Stimulated activated CD8-positive, alpha-beta memory T cell treated with anti-CD3 and anti-CD28 coated beads, Interleukin-12 subunit alpha, Interleukin-12 subunit beta, amount 100 ng/mL, for 24 hours (primary cell): ENCODE results near the gene USP5.

ENCODE experiments used
- DNase-seq: peaks from one replicate; pipeline ENCODE4 v3.0.0-alpha.2; 2020; ENCODE audit errors: extremely low read depth

USP5 gene

DNA sequence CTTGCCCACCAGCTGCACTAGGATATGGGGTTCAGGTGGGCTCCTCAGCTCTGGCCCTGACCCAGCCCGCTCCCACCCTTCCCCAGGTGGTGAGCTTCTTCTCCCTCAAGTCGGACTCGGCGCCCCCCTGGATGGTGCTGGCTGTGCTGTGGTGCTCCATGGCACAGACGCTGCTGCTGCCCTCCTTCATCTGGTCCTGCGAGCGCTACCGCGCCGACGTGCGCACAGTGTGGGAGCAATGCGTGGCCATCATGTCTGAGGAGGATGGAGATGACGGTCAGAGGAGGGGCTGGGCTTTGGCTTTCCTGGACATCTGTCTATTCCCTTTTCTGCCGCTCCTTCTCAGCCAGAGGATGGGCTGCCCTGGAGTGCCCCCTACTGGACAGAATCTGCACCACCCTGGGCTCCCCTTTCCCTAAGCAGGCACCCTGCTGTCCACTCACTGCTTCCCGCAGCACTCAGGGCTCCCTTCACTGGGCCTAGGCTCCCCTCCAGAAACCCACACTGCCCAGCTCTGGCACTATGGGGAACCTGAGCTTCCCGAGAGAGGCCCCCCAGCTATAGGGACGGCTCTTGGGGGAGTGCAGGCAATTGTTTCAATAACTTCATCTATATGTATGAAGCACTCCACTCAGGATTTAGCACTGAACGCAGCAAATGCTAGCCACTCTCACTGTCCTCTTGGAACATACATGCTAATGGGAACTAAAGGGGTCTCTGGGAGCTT is 26.4 kb upstream of the USP5 start:
- DNase-seq = peak; percentile 40

DNA sequence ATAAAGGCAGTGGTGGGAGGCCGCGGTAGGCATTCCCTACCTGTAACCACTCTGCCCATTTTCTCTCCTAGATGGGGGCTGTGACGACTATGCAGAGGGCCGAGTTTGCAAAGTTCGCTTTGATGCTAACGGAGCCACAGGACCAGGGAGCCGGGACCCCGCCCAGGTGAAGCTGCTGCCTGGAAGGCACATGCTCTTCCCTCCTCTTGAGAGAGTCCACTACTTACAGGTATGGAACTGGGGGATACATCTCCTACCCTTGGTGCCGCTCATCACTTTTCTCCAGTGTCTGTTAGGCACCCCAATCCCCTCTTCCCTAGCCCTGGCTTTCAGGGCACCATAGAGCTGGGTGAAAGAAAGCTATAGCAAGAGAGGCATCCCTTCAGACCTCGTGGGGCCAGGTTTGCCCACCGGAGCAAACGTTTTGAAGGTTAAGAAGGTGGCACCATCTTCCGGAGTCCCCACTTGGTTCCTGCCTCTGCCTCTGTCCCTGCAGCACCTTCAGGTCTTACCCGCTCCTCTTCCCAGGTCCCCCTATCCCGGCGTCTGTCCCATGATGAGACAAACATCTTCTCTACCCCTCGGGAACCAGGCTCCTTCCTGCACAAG is 25.7 kb upstream of the USP5 start:
- no peak for DNase-seq

DNA sequence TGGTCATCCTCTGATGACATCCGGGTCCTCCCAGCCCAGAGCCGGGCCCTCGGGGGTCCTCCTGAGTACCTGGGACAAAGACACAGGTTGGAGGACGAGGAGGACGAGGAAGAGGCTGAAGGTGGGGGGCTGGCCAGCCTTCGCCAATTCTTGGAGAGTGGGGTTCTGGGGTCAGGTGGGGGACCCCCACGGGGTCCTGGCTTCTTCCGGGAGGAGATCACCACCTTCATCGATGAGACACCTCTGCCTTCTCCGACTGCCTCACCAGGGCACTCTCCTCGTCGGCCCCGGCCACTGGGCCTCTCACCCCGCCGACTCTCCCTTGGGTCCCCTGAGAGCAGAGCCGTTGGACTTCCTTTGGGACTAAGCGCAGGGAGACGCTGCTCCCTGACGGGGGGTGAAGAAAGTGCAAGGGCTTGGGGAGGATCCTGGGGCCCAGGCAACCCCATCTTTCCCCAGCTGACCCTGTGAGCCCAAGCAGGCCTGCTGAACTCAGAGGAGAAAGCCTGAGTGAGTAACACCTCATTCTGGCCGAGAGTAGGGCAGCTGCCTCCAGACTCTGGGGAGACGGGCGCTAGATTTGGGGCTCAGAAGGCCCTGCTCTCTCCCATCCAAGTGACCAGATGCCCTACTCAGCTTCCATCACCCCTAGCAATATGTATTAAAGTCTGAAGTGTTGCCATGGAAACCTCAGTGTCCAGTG is 25.1 kb upstream of the USP5 start:
- DNase-seq = no peak

DNA sequence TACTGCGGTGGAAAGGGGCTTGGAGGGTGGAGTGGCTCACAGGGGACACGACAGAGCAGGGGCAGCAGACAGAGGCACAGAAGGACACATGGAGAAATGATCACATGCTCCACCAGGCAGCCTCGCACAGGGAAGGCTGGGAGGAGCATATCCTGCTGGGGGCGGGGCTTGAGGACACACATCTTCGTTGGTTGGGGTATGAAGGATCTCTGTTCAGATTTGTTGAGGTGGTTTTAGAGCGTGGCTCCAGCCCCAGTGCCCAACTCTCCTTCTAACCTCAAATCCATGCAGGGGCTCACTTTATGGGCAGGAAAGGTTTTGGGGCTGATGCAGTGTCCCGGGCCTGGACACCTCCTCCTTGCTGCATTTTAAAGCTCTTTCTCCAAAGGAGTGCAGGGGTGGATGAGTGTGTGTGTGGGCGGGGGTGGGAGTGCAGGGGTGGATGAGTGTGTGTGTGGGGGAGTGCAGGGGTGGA is 24.5 kb upstream of the USP5 start:
- DNase-seq = no peak

DNA sequence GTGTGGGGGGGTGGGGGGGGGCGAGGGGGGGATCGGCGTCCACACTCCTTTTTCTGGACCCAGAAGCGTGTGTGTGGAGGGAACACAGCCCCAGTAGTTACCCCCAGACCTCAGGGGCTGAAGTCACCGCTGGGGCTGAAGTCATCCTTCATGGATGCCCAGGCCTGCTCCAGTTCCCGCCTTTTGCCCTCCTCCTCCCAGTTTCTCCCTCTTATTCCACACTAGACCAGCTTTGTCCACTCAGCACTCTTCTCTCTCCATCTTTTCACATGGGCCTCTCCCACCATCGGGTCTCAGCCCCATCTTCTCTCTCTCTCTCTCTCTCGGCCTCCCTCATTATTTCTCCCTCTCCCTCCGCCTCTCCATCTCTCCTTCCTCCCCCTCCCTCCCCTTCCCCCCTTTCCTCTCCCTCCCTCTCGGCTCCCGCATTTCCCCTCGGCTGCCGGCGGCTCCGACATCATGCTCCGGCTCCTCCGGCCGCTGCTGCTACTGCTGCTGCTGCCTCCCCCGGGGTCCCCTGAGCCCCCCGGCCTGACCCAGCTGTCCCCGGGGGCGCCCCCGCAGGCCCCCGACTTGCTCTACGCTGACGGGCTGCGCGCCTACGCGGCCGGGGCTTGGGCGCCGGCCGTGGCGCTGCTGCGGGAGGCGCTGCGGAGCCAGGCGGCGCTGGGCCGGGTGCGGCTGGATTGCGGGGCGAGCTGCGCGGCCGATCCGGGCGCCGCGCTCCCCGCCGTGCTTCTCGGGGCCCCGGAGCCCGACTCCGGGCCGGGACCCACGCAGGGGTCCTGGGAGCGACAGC is 23.8 kb upstream of the USP5 start, which contains the start of gene P3H3:
Gene P3H3, plus strand, starts transcription at position 426 of the 799 bp plus-strand sequence. Its CDS starts 34 bp downstream, at position 460.
- no peak for DNase-seq

DNA sequence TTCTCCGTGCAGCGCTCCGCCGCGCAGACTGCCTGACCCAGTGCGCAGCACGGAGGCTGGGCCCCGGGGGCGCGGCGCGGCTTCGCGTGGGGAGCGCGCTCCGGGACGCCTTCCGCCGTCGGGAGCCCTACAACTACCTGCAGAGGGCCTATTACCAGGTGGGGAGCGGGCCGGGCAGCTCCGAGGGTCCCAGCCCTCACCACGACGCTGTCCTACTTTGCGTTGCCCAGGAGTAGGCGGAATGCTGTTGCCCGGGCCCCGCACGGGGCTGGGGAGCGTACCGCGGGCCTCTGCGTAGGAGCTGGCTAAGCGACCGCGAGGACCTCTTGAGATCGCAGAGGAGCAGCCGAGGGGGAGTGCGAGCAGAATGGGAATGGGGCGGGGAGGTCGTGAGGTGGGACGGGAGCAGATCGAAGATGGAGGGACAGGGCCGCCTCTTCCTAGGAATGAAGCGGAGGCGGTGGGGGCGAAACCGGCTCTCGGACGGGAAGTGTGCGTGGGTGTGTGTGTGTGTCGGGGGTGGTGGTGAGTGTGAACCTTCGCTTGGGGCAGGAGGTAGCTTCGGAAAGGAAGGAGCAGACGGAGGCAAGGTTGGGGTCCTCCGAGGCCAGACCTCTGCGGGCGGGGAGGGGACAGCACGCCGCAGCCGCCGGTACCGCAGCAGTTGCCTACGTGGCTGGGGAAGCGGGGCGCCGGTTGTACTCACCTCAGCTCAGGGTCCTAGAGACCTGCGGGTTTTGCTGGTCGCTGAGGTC is 23.0 kb upstream of the USP5 start:
- no peak for DNase-seq

DNA sequence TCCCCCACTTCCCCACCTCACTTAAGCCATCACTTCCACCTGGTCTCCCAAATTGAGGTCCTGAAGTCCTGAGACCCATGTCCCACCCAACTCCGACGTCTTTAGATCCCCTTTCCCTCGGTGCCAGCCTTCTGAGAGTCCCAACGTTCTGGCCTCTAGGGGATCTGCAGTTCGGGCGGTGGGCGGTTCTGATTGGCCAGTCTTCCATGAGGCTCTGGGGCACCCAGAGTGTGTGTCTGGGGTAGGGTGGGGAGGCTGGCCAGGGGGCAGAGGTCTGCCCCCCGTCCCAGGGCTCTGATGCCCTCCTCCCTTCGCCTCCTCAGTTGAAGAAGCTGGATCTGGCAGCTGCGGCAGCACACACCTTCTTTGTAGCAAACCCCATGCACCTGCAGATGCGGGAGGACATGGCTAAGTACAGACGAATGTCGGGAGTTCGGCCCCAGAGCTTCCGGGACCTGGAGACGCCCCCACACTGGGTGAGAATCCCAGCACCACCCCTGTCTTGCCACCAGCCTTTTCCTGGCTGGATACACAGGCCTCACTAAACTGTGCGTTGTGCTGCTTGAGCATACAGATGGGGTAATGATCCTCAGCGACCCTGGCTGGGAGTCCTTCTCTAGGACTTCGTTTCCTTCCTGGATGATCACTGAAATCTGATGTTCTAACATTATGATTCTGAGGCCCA is 22.3 kb upstream of the USP5 start:
- DNase-seq = no peak

DNA sequence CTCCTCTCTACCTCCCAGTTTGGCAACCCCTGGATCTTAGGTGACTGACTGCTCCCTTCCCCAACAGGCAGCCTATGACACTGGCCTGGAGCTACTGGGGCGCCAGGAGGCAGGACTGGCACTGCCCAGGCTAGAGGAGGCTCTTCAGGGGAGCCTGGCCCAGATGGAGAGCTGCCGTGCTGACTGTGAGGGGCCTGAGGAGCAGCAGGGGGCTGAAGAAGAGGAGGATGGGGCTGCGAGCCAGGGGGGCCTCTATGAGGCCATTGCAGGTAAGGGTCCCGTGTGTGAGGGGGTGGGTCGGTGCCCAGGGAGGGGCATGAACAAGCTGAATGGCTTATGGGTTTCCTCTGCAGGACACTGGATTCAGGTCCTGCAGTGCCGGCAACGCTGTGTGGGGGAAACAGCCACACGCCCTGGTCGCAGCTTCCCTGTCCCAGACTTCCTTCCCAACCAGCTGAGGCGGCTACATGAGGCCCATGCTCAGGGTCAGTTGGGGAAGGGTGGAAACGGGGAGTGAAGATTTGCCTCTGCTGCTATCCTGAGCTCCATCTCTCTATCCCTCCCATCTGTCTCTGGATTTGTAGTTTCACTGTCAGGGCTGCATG is 21.6 kb upstream of the USP5 start:
- DNase-seq = no peak

DNA sequence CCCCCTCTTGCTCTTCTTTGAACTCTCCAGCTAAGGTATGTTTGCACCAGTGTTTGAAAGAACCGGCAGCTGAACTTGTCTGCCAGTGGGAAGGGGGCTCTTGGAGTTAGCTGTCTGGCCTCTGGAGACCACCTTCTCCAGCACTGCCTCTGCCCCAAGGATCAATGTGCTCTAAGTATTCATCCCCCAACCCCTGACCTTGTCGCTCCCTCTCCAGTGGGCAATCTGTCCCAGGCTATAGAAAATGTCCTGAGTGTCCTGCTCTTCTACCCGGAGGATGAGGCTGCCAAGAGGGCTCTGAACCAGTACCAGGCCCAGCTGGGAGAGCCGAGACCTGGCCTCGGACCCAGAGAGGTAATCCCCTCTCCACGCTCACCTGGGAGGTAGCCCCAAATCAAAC is 21.0 kb upstream of the USP5 start:
- DNase-seq = no peak

DNA sequence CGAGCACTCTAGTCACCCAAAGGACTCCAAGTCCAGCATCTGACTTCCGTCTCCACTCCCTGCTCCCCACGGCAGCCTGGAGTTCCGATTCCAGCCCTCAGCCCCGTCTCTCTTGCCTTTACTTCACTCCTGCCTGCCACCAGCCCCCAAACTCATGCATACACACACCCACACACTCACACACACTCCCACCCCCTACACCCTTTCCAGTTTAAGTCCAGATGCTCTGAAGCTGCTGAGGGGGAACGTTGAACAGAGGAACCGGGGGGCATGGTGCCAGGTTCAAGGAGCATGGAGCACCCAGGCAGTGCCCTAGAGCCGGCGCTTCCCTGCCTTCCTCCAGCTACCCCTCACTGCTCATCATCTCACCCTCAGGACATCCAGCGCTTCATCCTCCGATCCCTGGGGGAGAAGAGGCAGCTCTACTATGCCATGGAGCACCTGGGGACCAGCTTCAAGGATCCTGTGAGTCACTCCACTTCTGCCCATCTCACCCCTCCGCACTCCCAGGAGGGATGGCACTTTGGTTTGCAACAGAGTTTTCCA is 20.4 kb upstream of the USP5 start:
- DNase-seq = no peak

DNA sequence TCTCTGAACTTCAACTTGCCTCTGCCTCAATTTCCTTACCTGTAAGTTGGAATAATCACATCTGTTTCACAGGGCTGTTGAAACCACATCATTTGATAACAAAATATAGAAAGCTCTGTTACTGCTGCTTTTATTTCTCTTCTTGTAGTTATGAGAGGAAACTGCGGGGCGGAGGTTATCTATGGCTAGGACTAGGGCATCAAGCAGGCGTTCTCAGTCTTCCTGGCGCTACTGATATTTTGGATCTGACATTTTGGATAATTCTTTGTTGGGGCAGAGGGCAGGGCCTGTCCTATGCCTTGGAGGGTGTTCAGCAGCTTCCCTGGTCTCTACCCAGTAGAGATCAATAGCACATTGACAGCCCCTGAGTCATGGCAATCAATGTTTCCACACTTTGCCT is 19.8 kb upstream of the USP5 start:
- no peak for DNase-seq

DNA sequence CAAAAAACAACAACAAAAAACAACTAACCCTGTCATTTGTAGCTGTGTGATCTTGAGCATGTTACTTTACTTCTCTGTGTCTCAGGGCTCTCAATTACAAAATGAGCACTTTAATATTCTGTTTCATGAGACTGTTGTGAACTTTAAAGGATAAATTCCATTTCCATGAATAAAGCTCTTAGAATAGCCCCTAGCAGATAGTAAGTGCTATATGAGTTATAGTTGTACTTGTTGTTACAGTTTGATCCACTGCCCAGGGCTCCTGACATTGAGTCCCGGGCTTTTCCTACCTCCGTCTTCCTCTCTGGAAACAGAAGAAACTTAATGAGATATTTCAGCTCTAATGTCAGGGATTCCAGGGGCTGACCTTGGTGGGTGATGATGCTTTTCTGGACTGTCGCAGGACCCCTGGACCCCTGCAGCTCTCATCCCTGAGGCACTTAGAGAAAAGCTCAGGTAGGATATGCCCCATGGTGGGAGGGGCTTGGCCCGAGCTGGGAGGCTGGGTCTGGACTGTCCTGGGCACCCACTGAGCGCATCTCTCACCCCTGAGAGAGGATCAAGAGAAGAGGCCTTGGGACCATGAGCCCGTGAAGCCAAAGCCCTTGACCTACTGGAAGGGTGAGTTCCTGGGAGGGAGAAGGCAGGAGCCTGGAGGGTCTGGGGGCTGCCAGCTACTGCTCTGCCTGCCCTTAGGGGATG is 18.6 kb upstream of the USP5 start:
- no peak for DNase-seq

DNA sequence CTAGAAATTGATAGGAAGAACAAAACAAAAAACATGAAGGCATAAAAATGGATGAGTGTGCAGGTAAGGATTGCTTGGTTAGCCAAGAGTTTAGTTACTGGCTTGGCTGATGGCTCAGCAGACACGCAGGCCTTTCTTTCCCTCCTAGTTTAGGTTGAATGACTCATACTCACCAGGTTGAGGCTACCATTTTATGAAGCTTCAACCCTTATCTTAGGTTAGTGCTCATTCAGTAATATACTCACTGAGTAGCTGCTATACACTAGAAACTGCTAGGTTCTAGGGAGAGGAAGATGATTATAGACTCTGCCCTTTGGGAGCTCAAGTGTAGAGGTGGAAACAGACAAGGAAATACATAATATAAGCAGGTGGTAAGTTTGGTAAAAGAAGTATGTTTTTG is 17.7 kb upstream of the USP5 start:
- DNase-seq = no peak

DNA sequence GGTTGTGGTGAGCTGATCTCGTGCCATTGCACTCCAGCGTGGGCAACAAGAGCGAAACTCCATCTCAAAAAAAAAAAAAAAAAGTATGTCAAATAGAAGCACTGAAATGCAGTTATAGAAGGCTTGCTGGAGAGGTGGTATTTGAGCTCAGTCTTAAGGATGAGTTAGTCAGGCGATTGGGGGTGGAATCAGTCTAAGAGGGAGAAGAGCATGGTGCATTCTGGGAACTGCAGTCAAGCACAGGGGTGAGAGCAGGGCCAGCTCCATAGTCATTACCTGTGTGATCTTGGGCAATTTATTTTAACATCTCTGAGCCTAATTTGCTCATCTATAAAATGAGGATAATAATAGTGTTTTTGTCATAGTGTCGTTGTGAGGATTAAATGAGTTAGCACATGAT is 17.1 kb upstream of the USP5 start:
- no peak for DNase-seq

DNA sequence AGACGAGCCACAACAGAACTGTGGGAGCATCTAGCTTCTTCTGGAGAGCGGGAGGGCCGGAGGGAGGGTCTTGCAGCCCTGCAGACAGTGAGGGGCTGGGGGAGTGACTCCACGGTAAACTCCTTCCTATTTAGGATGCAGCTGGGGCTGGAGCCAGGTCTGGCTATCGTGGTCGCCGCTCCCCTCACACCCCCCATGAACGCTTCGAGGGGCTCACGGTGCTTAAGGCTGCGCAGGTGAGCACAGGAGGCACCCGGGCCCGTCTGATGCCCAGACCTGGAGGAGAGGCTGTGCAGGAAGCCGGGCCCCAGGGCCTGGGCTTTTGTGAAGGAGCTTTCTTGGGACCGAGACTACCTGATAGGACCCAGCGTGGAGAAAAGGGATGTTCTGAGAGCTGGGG is 15.1 kb upstream of the USP5 start:
- no peak for DNase-seq

DNA sequence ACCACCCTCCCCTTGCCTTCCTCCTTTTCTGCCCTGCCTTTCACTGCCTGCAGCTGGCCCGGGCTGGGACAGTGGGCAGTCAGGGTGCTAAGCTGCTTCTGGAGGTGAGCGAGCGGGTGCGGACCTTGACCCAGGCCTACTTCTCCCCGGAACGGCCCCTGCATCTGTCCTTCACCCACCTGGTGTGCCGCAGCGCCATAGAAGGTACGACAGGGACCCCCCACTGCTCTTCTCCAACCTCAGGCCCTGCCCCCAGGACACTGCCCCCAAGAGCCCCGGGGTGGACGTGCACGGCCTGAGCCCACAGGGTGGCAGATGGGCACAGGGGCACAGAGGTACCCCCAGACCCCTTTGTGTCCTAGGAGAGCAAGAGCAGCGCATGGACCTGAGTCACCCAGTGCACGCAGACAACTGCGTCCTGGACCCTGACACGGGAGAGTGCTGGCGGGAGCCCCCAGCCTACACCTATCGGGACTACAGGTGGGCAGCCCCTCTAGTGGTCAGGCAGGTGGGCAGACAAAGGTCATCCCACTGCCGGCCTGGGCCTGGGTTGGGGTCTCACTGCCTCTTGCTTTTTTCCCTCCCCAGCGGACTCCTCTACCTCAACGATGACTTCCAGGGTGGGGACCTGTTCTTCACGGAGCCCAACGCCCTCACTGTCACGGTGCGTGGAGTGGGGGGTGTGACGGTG is 14.4 kb upstream of the USP5 start:
- no peak for DNase-seq

DNA sequence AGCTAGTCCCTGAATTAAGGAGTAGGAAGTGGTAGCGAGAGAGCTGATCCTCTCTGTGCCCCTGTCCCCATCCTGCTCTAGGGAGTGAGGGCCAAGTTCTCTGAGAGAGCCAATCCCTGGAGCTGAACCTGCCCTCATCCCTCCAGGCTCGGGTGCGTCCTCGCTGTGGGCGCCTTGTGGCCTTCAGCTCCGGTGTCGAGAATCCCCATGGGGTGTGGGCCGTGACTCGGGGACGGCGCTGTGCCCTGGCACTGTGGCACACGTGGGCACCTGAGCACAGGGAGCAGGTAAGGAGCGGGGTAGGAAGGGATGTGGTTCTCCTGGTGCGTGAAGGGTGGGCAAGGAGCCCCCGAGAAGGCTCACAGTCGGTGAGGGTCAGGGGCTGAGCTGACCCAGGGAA is 13.1 kb upstream of the USP5 start:
- DNase-seq = no peak

DNA sequence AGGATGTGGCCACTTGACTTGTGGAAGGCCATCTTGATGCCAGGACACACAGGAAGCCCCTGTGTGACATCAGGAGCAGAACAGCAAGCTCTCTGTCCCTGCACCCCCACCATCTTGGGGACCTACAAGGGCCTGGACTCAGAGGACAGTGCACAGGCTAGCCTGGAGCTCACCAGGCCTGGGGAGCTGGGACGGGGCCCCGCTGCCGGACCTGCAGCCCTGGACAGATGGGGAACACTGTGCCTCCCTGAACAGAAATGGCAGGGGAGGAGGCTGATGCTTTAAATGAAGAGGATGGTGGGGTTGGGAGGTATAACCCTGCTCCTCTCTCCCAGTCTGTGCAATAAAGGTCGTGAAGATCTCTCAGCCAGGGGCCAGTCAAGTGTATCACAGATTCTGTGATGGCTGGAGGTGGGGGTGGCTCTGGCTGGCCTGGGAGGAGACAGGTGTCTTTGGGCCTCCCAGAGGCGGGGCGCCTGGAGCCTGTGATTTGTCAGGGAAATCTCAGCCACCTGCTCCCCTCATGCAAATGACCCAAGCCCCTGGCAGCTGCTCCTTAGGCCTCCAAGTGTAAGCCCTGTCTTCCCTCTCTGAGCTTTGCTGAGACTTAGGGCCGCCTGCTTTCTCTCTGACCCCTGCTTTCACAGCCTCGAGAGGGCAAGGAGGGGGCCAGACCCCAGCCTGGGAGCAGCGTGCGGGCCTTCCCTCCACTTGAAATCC is 12.3 kb upstream of the USP5 start:
- DNase-seq = no peak
